Gastrocnemius medialis (tissue), 4 donors: ENCODE measurements around the gene SSPN. TPM values are rescaled to one million over a fixed set of nuclear protein-coding genes. Genes with fewer than 3 reads are reported as not detected.

Experiments used
- ATAC-seq, 2 donors: fragments of 150-250 bp; one replicate each; pipeline ENCODE4 v1.9.1; 2016
- DNase-seq, 2 donors: peaks; one replicate each; pipeline ENCODE4 v3.0.0-alpha.2; 2019
- H3K27ac ChIP-seq, 4 donors: fragments of 200-600 bp; sonication (generic); 1 replicate in 1 of 4; 2 replicates in 3 of 4; pipeline ENCODE4 v1.5.1; 2016 to 2018; ENCODE audit warnings: mild to moderate bottlenecking in 2 of 4, moderate library complexity in 1 of 4
- H3K27me3 ChIP-seq, 3 donors: fragments of 200-600 bp; sonication (generic) in 2 of 3; 1 replicate in 1 of 3; 2 replicates in 2 of 3; pipeline versions ENCODE4 v1.5.1 to v1.6.0; 2016 to 2019; ENCODE audit warnings: mild to moderate bottlenecking in 1 of 3, moderate library complexity in 1 of 3
- H3K36me3 ChIP-seq, 2 donors: fragments of 200-600 bp; sonication (generic) in 1 of 2; one replicate each; pipeline ENCODE4 v1.5.1; 2017 to 2018
- H3K4me1 ChIP-seq, 2 donors: fragments of 200-600 bp; sonication (generic) in 1 of 2; one replicate each; pipeline ENCODE4 v1.5.1; 2016 to 2017; ENCODE audit warnings: mild to moderate bottlenecking in 2 of 2
- H3K4me3 ChIP-seq, 4 donors: fragments of 200-600 bp; sonication (generic) in 3 of 4; 1 replicate in 1 of 4; 2 replicates in 3 of 4; pipeline ENCODE4 v1.5.1; 2016 to 2019; ENCODE audit warnings: mild to moderate bottlenecking in 2 of 4
- H3K9me3 ChIP-seq, 3 donors: fragments of 200-600 bp; sonication (generic) in 2 of 3; 1 replicate in 1 of 3; 2 replicates in 2 of 3; pipeline ENCODE4 v1.5.1; 2016 to 2019
- CTCF ChIP-seq, 5 experiments: fragments of 450-650 bp in 3 of 5; fragments of 200-600 bp in 2 of 5; sonication (generic) in 2 of 5; IDR thresholded peaks in 4 of 5; conservative IDR thresholded peaks in 1 of 5; 1 replicate in 4 of 5; 2 replicates in 1 of 5; pipeline ENCODE4 v1.5.1; 2016 to 2019; ENCODE audit warnings: antibody characterized with exemption in 5 of 5, mild to moderate bottlenecking in 3 of 5, moderate library complexity in 3 of 5
- POLR2A ChIP-seq, 2 donors: fragments of 450-650 bp; IDR thresholded peaks; one replicate each; pipeline ENCODE4 v1.6.1; 2017; ENCODE audit warnings: antibody characterized with exemption in 2 of 2, mild to moderate bottlenecking in 2 of 2, moderate library complexity in 2 of 2
- in situ Hi-C, 4 donors: fragments of 200-750 bp; cut with MboI; loops; one replicate each; pipeline versions ENCODE4 v1.15.0 to v1.8.0; 2017; ENCODE audit warnings: low sequenced_read_pairs in 4 of 4
- intact Hi-C: fragments of 100-400 bp; cut with DNase I; formaldehyde crosslinking; loops from one replicate; pipeline ENCODE4 v1.15.1; 2023; ENCODE audit warnings: low total_unique reads
- total RNA-seq, 4 donors: library from RNA; depleted of rRNA; stranded (reverse); fragments of >200 nt; gene quantifications; one replicate each; pipeline versions ENCODE4 v1.1.0 to v1.2.3, GENCODE V29; 2016

Gene SSPN
- total RNA-seq, 4 donors from 2014 or later = 23.0 to 65.7 (median 32.4) TPM

DNA sequence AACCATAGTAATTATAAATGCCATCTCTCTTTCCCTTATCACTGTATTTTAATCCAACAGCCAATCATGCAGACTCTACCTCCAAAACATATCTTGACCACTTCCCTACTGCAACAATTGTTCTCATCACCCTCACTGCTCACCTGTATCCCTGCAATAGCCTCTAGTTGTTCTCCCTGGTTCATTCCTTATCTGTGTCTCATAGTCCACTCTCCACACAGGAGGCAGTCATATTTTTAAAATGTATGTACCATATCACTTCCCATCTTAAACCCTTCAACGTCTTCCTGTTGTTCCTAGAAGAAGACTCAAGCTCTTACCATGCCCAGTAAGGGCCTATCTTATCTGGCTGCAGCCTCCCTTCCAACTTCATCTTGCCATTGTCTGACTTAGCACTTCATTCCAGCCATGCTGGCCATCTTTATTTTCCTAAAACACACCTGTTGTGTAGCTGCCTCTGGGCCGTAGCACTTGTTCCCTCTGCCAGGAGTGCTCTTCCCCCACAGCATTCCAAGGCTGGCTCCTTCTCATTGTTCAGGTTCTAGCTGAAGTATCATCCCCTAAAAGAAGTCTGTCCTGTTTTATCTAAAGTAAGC lies 42.8 kb upstream of the SSPN start:
- Histone ChIP-seq H3K27me3 (no peaks in the 10 kb centered on the region), H3K4me1 (peaks cover 8 to 9% of the 10 kb centered on the region in 2 donors), H3K9me3 (no peaks in the 10 kb centered on the region), H3K4me3 (no peak overlapping the region), H3K27ac (peak overlapping the region; percentile 53 to 71 (median 60)), H3K36me3 (no peaks in the 10 kb centered on the region)
- ATAC-seq (no peak), DNase-seq (no peak)
- TF ChIP-seq CTCF (IDR thresholded peaks at IDR 0.05 in 4 of 5, conservative IDR thresholded peaks at IDR 0.05 in 1 of 5) (no peak), POLR2A (IDR thresholded peaks at IDR 0.05) (no peak)
- intact Hi-C loops (loop anchor here (1.0 kb wide), 1 partner anchor 26 kb away; no protein-coding TSS in a partner anchor), in situ Hi-C loops (no loop called here)

GRCh38 chr12:26153421-26154154 lies 41.8 kb upstream of the SSPN start:
- Histone ChIP-seq H3K36me3 (no peaks in the 10 kb centered on the region), H3K4me3 (no peak overlapping the region), H3K27me3 (no peaks in the 10 kb centered on the region), H3K4me1 (peaks cover 8 to 9% of the 10 kb centered on the region in 2 donors), H3K9me3 (no peaks in the 10 kb centered on the region), H3K27ac (peak overlapping the region; percentile 53 to 71 (median 60))
- ATAC-seq (peak; percentile 84 to 96), DNase-seq (peak; percentile 21 to 24)
- in situ Hi-C loops = no loop called here
- intact Hi-C loops = loop anchor here (1.0 kb wide), 1 partner anchor 27 kb away; no protein-coding TSS in a partner anchor
- no peak for TF ChIP-seq CTCF (IDR thresholded peaks at IDR 0.05 in 4 of 5, conservative IDR thresholded peaks at IDR 0.05 in 1 of 5)
- no peak for TF ChIP-seq POLR2A (IDR thresholded peaks at IDR 0.05)

DNA sequence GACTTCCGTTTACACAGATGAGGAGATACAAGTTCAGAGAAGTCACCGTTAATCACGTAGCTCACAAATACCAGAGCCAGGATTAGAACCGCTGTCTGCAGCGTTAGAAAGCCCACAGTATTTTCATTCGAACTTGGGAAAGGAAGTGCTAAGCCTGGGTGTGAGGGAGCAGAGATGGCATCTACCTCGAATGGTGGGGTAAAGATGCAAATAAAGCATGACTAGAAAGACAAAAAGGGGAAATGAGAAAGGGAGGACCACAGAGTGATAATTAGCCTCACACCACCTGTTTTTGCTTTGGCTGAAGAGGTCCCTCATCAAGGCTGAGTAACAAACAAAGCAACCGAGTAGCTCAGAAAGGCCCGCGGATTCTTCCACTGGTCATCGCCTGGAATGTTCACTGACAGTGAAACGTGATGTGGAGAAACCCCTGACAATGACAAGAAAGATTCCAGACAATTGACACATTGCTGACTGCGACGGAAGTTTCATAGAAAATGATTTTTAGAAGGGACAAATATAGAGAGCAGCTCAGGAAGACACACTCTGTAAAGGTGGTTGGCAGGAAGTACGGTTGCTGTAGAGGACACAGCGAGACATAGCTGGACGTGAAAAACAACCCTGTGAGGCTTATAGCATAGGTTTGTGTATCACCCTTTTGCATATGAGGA lies 39.0 kb upstream of the SSPN start:
- in situ Hi-C loops = no loop called here
- H3K27me3 ChIP-seq = no peaks in the 10 kb centered on the region
- no peak overlapping the region for H3K27ac ChIP-seq
- H3K9me3 ChIP-seq = no peaks in the 10 kb centered on the region
- no peaks in the 10 kb centered on the region for H3K36me3 ChIP-seq
- TF ChIP-seq CTCF (IDR thresholded peaks at IDR 0.05 in 4 of 5, conservative IDR thresholded peaks at IDR 0.05 in 1 of 5) (no peak), POLR2A (IDR thresholded peaks at IDR 0.05) (no peak)
- ATAC-seq (no peak), DNase-seq (no peak)
- H3K4me3 ChIP-seq = no peak overlapping the region
- intact Hi-C loops = no loop called here
- peaks cover 8 to 9% of the 10 kb centered on the region in 2 donors for H3K4me1 ChIP-seq

DNA sequence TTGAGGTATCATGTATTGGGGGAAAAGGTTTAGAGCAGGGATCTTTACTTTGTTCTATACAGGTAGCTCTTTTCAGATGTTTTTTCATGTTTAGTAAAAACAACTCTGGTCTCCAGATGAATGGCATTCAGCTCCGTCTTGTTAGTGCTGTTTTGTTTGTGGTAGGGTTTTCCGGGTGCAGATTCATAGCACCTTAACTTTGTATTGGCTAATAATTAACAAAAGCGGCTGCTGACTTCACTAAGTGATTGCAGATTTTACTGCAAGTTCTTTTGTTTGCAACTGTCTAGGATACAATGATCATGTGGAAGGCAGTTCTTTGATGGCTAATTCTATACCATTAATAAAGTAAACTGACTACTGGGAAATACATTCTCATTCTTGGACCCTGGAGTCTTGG lies 38.4 kb upstream of the SSPN start:
- Histone ChIP-seq H3K4me1 (peaks cover 8 to 9% of the 10 kb centered on the region in 2 donors), H3K36me3 (no peaks in the 10 kb centered on the region), H3K27ac (no peak overlapping the region), H3K4me3 (no peak overlapping the region), H3K9me3 (no peaks in the 10 kb centered on the region), H3K27me3 (no peaks in the 10 kb centered on the region)
- TF ChIP-seq CTCF (IDR thresholded peaks at IDR 0.05 in 4 of 5, conservative IDR thresholded peaks at IDR 0.05 in 1 of 5) (no peak), POLR2A (IDR thresholded peaks at IDR 0.05) (no peak)
- DNase-seq (no peak), ATAC-seq (no peak)
- intact Hi-C loops (no loop called here), in situ Hi-C loops (no loop called here)
